Mucosa of descending colon (tissue), 3 donors: ENCODE data around the gene THAP2. TPM values are rescaled to one million over a fixed set of nuclear protein-coding genes. Genes with fewer than 3 reads are reported as not detected.
A peak's percentile ranks its signal among the peaks of the same experiment; 100 is the strongest.

ENCODE experiments used
- ATAC-seq: fragments of 200-7000 bp; cut with Tn5 transposase; one replicate; pipeline ENCODE4 v1.9.1; 2020; ENCODE audit warnings: mild to moderate bottlenecking, moderate library complexity
- DNase-seq, 3 donors: peaks; one replicate each; pipeline ENCODE4 v3.0.0-alpha.2; 2020
- H3K36me3 ChIP-seq: fragments of 200-600 bp; one replicate; pipeline ENCODE4 v1.8.0; 2021; ENCODE audit warnings: low read depth, mild to moderate bottlenecking
- H3K4me1 ChIP-seq: fragments of 200-600 bp; one replicate; pipeline ENCODE4 v1.8.0; 2021; ENCODE audit warnings: low read depth, mild to moderate bottlenecking
- H3K4me3 ChIP-seq: fragments of 200-600 bp; one replicate; pipeline ENCODE4 v1.8.0; 2021; ENCODE audit warnings: mild to moderate bottlenecking
- H3K9me3 ChIP-seq: fragments of 200-600 bp; one replicate; pipeline ENCODE4 v1.8.0; 2021; ENCODE audit warnings: mild to moderate bottlenecking
- CTCF ChIP-seq: fragments of 200-600 bp; IDR thresholded peaks from one replicate; pipeline ENCODE4 v1.8.0; 2022; ENCODE audit warnings: antibody characterized with exemption, mild to moderate bottlenecking
- intact Hi-C, 2 donors: fragments of 100-400 bp; cut with DNase I in 1 of 2; cut with micrococcal nuclease in 1 of 2; formaldehyde crosslinking; loops; one replicate each; pipeline versions ENCODE4 v1.11.0 to v1.11.1; 2022; cut with DNase I, micrococcal nuclease
- total RNA-seq, 3 donors: library from RNA; stranded (reverse); fragmentation: NEBNext Ultra II Directional in 2 of 3; extraction: Animal tissue kit (Norgen Biotek cat#: 25700) in 2 of 3; gene quantifications; one replicate each; pipeline versions ENCODE4 v1.2.1 to v1.2.4, GENCODE V29; 2021 to 2023
- donor health status: DM: no; HTN: no; CAD: no; lungs with moderate emphysema.
- donor health status: DM: no; HTN: no; CAD: no.
- donor health status: DM: no; HTN: yes; CAD: no.

The THAP2 gene
- total RNA-seq, 3 donors from 2014 or later: 3.2 to 4.6 (median 3.9) TPM

- TF ChIP-seq CTCF: no peak
- Histone ChIP-seq H3K4me3 (peak overlapping the region; percentile 76), H3K4me1 (peaks cover 23% of the 10 kb centered on the region), H3K36me3 (no peaks in the 10 kb centered on the region), H3K9me3 (no peaks in the 10 kb centered on the region)
- intact Hi-C loops: no loop called here
- ATAC-seq: peak; percentile 55
- peak; percentile 79 to 85 (median 79) for DNase-seq
Measured at GRCh38 chr12:71662849-71663560, 1.1 kb upstream of the THAP2 start.

- peaks cover 23% of the 10 kb centered on the region for H3K4me1 ChIP-seq
- ATAC-seq (peak; percentile 18), DNase-seq (no peak)
- H3K36me3 ChIP-seq: no peaks in the 10 kb centered on the region
- H3K4me3 ChIP-seq: peak overlapping the region; percentile 76
- no peak for TF ChIP-seq CTCF
- H3K9me3 ChIP-seq: no peaks in the 10 kb centered on the region
- intact Hi-C loops: no loop called here
Measured at GRCh38 chr12:71664411-71665089, 449 bp downstream of the THAP2 start.

GRCh38 chr12:71665090-71665463, 976 bp downstream of the THAP2 start:
- TF ChIP-seq CTCF: no peak
- peak overlapping the region; percentile 76 for H3K4me3 ChIP-seq
- H3K36me3 ChIP-seq: no peaks in the 10 kb centered on the region
- no peaks in the 10 kb centered on the region for H3K9me3 ChIP-seq
- DNase-seq (peak in 1 of 3 donors; percentile 25), ATAC-seq (no peak)
- intact Hi-C loops: no loop called here
- peaks cover 23% of the 10 kb centered on the region for H3K4me1 ChIP-seq

- no peaks in the 10 kb centered on the region for H3K9me3 ChIP-seq
- intact Hi-C loops: no loop called here
- no peaks in the 10 kb centered on the region for H3K36me3 ChIP-seq
- no peak overlapping the region for H3K4me3 ChIP-seq
- no peak for TF ChIP-seq CTCF
- peaks cover 20% of the 10 kb centered on the region for H3K4me1 ChIP-seq
- DNase-seq: no peak
- ATAC-seq: no peak
Measured at GRCh38 chr12:71666259-71666658, 2.2 kb downstream of the THAP2 start.

GRCh38 chr12:71671311-71671710, 7.2 kb downstream of the THAP2 start:
- Histone ChIP-seq H3K9me3 (no peaks in the 10 kb centered on the region), H3K4me3 (no peak overlapping the region), H3K4me1 (peaks cover 3% of the 10 kb centered on the region), H3K36me3 (no peaks in the 10 kb centered on the region)
- peak; percentile 17 for ATAC-seq
- no peak for TF ChIP-seq CTCF
- intact Hi-C loops: no loop called here
- DNase-seq: no peak
